Neural progenitor cell (in vitro differentiated cells): Measurements from ENCODE around the gene GATAD1.
"Not testable (repeated sequence)": the region's sequence is repeated elsewhere in the genome, so short reads cannot be mapped to it uniquely, and the experiment has no call there.

Experiments
- EZH2 ChIP-seq: fragments of 200-600 bp; sonication (generic); IDR thresholded peaks from 2 replicates; pipeline ENCODE4 v1.6.1; 2017; ENCODE audit warnings: antibody characterized with exemption, mild to moderate bottlenecking, moderate library complexity
- EZH2phosphoT487 ChIP-seq: fragments of 200-600 bp; sonication (generic); IDR thresholded peaks from 2 replicates; pipeline ENCODE4 v1.6.1; 2017; ENCODE audit warnings: antibody characterized with exemption
- TF ChIP-seq, protein P1 (sequence below): fragments of 200-600 bp; sonication (generic); IDR thresholded peaks from 2 replicates; pipeline ENCODE4 v1.5.1; 2017; ENCODE audit warnings: antibody characterized with exemption, mild to moderate bottlenecking

DNA sequence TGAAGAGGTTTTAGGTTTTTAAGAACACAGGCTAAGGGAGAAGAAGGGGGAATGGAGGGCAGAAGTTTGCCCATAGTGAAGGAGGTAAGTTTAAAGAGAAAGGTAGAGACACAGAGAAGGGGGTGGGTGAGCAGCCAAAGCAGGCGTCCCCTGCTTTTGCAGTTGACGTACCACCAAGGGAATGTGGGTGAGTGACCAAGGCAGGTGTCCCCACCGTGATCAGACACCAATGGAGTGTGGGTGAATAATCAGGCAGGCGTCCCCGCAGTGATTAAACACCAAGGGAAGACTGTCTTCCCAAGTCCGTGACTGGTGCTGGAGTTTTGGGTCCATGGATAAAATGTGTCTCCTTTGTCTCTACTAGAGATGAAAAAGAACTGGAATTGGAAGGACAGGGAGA is 36.9 kb downstream of the GATAD1 start:
- TF ChIP-seq, protein P1, sequence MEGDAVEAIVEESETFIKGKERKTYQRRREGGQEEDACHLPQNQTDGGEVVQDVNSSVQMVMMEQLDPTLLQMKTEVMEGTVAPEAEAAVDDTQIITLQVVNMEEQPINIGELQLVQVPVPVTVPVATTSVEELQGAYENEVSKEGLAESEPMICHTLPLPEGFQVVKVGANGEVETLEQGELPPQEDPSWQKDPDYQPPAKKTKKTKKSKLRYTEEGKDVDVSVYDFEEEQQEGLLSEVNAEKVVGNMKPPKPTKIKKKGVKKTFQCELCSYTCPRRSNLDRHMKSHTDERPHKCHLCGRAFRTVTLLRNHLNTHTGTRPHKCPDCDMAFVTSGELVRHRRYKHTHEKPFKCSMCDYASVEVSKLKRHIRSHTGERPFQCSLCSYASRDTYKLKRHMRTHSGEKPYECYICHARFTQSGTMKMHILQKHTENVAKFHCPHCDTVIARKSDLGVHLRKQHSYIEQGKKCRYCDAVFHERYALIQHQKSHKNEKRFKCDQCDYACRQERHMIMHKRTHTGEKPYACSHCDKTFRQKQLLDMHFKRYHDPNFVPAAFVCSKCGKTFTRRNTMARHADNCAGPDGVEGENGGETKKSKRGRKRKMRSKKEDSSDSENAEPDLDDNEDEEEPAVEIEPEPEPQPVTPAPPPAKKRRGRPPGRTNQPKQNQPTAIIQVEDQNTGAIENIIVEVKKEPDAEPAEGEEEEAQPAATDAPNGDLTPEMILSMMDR, result not testable (repeated sequence)
- not testable (repeated sequence) for TF ChIP-seq EZH2, EZH2phosphoT487
